Mesenteric fat pad (tissue), 1 donor: ENCODE data around the gene GPR176. TPM values are rescaled to one million over a fixed set of nuclear protein-coding genes. Genes with fewer than 3 reads are reported as not detected.

ENCODE experiments used
- DNase-seq: peaks from one replicate; pipeline ENCODE4 v3.0.0-alpha.2; 2020; ENCODE audit warnings: low spot score
- total RNA-seq: library from RNA; stranded (reverse); fragmentation: NEBNext Ultra II Directional; extraction: Animal tissue kit (Norgen Biotek cat#: 25700); gene quantifications from one replicate; pipeline ENCODE4 v1.2.1, GENCODE V29; 2021
- donor health status: DM: yes; HTN: yes; CAD: no.

Gene GPR176
- total RNA-seq, 1 donor from 2014 or later, result 8.2 TPM

GRCh38 chr15:39892418-39892817 is 27.6 kb downstream of the GPR176 start:
- DNase-seq, result no peak

- DNase-seq, result no peak
Observed at GRCh38 chr15:39890621-39891020, 29.4 kb downstream of the GPR176 start.

- DNase-seq, result no peak
Observed at GRCh38 chr15:39889601-39890000, 30.5 kb downstream of the GPR176 start.

DNA sequence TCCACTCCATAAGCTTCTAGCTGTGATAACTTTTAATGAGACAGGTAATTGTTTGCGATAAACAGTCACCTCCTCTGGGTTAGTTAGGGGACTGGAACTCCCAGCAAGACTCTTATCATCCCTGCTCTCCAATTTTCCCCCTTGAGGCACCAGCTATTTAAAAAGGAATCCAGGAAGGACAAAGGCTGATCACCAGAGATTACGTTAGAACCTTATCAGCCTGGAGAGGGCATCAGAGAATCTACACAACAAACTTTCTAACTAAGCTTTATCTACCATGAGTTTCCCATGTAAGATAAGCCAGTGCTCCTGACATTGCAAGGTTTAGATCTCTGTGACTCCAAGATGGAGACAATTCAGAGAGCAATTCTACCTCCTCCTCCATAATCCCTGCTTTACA is 31.3 kb downstream of the GPR176 start:
- no peak for DNase-seq

- no peak for DNase-seq
Observed at GRCh38 chr15:39888243-39888642, 31.8 kb downstream of the GPR176 start.

DNA sequence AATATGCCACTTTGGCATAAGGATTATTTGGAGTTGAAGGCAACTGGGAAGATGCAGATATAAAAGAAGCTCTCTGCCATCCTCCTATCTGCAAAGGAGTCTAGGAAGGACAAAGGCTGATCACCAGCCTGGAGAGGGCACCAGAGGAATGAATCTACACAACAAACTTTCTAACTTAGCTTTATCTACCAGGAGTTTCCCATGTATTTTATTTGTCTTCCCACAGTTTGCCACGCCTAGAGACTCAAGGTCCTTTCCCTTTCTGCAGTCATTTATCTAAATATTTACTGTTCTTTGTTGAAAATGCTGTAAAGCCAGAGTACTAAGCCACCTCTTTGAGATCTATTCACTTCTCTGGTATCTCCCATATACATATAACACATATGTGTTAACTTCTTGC is 32.2 kb downstream of the GPR176 start:
- no peak for DNase-seq

DNA sequence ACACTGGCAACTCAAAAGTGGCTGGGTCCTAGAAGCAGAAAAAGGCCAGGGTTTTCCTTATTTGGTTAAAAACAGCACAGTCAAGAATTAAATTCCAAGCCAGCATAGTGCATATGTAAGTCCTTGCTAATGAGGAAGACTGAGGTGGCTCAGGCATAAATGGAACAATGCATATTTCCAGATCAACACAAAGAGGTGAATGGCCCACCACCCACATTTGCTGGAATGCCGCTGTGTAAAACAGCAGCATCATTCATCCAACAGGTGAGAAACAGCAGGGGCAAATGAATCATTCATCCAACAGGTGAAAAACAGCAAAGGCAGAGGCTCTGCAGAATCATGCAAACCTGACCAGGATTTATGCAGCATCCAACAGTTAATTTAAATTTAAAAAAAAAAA is 32.9 kb downstream of the GPR176 start:
- no peak for DNase-seq

DNA sequence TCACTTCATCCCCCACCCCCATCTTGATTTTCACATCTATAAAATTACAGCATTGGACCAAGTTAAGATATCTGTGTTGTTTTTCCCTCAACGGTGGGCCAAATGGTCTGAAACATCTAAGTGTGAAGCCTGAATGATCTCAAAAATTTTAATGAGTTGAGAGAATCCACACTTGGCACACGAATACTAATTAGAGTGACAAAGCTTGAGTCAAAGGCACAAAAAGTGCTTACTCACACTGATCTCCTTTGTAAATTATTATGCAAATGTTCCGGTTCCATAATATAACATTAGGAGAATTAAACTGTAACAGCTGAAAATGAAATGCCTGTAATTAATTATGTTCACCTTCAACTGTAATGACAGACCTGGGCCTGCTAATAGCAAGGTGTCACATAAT is 33.6 kb downstream of the GPR176 start:
- no peak for DNase-seq

- DNase-seq, result no peak
Observed at GRCh38 chr15:39885099-39885777, 34.8 kb downstream of the GPR176 start.

DNA sequence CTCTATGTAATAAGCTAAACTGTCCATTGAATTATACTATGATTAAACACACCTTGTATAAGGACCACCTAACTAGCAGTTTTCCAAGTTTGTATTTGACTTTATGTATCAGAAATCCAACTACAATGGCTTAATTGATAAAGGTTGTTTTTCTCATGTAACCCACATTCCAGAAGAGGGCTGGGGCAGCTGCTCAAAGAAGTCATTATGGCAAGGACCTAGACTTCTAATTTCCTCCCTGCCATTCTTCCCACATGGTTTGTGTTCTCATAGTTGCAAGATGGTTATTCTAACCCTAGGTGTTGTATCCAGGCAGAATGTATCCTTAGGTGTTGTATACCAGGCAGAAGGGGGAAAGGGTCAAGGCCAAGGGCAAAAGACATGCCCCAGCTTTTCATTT is 35.7 kb downstream of the GPR176 start:
- no peak for DNase-seq

DNA sequence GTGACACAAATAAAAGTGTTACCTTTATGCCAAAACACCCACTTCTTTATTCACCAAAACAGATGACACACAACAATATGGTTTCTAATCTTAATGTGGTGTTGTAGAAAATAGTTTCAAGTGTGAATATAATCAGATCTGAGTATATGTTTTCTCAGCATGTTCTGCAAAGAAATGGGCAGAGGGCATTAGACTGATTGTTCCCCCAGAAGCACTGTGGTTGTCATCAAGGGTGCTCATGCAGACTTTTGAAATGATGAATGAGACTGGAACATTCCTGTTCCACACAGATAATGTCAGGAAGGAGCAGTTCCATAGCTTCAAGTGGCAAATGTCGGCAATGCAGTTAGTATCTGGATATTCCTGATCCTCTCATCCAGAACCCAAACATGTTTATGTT is 37.5 kb downstream of the GPR176 start:
- no peak for DNase-seq

DNA sequence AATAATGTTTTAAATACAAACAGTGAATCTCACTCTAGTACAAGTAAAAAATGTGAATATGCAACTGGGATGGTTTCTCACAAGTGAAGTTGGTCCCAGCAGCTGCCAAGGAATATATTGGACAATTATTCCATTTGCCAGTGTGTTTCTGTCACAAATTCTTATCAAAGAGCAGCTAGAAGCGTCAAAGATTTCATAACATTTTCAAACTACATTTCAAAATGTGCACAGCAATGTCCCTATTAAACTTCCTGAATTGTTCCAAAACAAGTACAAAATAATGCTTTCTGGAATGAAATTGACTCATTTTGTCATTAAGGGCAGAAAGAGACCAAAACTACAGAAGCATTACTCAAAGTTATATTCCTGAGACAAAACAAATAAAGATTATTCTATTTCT is 38.3 kb downstream of the GPR176 start:
- DNase-seq, result no peak

- no peak for DNase-seq
Observed at GRCh38 chr15:39880718-39881387, 39.2 kb downstream of the GPR176 start.

DNA sequence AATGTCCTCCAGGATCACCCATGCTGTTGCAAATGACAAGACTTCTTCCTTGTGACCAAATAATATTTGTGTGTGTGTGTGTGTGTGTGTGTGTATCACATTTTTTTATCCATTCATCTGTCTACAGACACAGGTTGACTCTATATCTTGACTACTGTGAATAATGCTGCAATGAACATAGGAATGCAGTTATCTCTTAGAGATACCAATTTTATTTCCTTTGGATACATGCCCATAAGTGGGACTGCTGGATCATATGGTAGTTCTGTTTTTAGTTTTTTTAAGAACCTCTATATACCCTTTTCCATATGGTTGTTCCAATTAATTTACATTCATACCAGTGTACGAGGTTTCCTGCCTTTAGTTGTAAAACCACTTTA is 41.7 kb downstream of the GPR176 start:
- DNase-seq, result no peak

DNA sequence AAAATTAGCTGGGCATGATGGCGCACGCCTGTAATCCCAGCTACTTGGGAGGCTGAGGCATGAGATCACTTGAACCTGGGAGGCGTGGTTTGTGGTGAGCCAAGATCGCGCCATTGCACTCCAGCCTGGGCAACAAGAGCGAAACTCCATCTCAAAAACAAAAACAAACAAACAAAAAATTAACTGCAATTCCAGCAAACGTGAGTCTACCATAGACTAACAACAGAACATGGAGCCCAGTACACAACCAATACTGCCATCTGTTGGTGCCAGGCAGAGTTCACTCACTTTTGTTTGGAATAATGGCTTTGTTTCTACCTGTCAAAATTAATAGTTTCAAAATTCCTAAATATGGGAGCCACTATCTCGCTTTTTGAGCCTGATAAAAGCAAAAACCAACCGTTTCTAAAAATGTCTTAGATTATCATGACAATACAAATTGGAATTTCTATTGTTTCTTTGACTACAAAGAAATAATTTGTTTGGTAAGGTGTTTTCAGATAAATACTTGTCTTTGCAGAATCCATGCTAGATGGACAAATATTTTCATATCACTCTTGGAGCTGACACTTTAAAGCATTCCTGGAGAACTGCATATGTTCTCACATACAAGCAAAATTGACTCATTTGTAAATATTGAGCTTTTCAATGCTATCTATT is 45.0 kb downstream of the GPR176 start:
- no peak for DNase-seq

DNA sequence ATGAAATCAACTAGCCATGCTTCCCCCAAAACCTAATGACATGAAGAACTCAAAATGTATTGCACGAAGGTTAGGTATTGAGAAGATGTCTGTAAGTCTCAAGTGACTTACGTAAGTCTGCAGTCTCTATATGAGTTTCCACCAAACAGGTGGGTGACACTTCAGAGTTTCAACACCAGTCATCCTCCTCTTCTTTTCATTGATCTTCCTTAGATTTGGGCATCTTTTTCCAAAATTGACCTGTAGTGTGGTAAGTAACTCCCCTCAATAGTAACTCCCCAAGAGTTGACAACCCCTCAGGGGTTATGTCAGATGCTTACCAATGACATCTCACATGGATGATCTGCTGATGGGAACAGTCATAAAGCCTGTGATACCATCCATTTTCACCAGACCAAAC is 46.1 kb downstream of the GPR176 start:
- DNase-seq, result no peak

DNA sequence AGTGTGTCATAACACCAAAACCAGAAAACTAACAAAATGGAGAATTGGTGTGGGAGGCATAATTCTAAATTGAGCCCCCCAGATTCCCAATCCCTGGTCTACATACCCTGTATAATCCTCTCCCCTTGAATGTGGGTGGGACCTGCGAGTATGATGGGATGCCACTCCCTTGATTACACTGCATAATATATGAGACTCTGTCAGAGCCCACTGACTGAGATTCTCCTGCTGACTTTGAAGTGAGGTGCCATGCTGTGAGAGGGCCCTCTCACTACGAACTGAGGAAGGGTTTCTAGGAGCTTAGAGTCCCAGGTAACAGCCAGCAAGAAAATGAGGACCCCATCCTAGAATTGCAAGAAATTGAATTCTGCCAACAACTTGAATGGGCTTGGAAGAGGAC is 49.5 kb downstream of the GPR176 start:
- no peak for DNase-seq

DNA sequence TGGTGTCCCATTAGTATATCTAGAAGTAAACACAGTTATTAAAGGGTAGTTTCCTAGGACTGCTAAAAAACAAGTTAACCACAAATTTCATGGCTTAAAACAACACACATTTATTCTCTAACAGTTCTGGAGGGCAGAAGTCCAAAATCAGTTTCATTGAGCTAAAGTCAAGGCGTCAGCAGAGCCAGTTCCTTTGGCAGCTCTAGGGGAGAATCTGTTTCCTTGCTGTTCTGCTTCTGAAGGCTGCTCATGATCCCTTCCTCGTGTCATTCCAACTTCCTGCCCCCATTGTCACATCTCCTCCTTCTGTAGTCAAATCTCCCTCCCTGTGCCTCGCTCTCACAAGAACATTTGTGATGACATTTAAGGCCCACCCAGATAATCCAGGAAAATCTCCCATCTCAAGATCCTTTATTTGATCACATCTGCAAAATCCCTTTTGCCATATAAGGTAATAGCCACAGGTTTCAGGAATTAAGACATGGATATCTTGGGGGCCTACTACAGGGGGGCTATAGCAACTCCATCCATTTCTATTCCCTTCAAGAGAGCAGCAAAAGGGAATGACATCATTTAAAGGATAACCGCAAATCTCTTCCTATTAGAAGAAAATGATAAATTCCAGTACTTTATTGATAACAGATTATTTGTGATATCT is 50.1 kb downstream of the GPR176 start:
- DNase-seq, result no peak

DNA sequence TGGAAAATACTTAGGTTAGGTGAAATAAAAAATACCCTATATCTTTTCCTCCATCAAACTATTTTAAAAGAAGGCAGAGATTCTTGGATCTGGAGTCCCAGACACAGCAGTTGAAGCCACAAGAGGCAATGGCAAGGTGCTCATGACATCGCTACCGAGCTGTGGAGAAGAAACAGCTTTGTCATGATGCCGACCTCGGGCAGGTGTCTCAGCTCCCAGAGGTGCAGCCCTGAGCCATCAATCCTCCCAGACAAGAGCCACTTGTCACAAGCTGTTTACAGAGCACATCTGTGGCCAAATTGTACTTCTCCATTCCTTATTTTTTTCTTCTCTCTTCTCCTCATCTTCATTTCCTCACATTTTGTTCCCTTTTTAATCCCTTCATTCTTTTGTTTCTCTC is 50.8 kb downstream of the GPR176 start:
- no peak for DNase-seq

DNA sequence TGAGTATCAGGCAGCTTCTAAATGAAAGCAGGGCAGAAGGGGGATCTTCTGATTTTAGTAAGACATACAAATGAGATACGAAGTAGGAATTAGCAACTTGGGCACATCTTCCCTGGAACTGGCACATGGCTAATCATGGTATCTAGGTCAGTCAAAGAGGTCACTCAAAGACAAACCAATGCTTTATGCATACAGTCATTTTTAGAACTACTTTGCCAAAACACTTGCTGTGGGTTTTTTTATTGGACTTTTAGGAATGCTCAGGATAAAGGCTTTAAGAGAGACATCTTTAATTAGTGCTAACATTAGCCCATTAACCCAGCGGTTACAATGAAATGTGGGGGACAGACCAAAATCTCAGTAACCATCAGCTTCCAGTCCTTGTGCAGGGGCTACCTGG is 51.7 kb downstream of the GPR176 start:
- DNase-seq, result no peak

DNA sequence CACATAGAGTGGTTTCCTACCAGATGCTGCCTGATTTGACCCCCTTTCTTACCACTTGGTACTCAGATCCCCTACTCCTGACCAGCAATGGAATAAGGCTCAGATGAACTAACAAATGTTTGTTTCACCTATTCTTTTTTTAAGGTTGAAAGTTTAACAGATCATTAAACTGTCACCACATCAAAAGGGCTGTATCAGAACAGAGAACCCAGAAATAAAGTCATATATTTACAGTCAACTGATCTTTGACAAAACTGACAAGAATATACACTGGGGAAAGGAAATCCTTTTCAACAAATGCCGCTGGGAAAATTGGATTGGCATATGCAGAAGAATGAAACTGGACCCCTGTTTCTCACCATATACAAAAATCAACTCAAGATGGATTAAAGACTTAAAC is 56.0 kb downstream of the GPR176 start:
- no peak for DNase-seq

GRCh38 chr15:39860871-39861270 is 59.2 kb downstream of the GPR176 start:
- DNase-seq, result no peak
